ENCODE measurements around the gene AUTS2.

DNA sequence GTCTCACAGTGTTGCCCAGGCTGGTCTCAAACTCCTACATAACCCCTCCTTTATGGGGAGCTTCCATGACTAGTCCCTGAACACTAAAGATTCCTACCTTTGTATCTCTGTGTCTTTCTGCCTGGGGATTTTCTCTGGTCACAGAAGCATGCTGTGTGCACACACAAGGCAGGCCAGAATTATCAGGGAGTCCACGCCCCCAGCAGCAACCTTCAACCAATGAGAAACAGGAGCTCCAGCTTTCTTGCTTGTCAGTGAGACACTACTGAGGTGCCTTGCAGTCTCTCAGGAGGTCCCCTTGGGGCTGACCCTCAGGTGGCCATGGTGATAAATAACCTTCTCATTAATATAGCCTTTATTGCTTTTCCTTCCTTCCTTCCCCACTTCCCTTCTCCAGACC is 45.1 kb upstream of the AUTS2 start:
- TF ChIP-seq, protein P1, sequence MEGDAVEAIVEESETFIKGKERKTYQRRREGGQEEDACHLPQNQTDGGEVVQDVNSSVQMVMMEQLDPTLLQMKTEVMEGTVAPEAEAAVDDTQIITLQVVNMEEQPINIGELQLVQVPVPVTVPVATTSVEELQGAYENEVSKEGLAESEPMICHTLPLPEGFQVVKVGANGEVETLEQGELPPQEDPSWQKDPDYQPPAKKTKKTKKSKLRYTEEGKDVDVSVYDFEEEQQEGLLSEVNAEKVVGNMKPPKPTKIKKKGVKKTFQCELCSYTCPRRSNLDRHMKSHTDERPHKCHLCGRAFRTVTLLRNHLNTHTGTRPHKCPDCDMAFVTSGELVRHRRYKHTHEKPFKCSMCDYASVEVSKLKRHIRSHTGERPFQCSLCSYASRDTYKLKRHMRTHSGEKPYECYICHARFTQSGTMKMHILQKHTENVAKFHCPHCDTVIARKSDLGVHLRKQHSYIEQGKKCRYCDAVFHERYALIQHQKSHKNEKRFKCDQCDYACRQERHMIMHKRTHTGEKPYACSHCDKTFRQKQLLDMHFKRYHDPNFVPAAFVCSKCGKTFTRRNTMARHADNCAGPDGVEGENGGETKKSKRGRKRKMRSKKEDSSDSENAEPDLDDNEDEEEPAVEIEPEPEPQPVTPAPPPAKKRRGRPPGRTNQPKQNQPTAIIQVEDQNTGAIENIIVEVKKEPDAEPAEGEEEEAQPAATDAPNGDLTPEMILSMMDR (IDR thresholded peaks at IDR 0.05): no peak
- TF ChIP-seq POLR2AphosphoS5 (IDR thresholded peaks at IDR 0.05) (no peak), POLR2A (IDR thresholded peaks at IDR 0.05) (no peak), EP300 (IDR thresholded peaks at IDR 0.05) (no peak)
